ENCODE results near the gene TRAPPC13. TPM values are rescaled to one million over a fixed set of nuclear protein-coding genes. Genes with fewer than 3 reads are reported as not detected.

TRAPPC13 gene, protein sequence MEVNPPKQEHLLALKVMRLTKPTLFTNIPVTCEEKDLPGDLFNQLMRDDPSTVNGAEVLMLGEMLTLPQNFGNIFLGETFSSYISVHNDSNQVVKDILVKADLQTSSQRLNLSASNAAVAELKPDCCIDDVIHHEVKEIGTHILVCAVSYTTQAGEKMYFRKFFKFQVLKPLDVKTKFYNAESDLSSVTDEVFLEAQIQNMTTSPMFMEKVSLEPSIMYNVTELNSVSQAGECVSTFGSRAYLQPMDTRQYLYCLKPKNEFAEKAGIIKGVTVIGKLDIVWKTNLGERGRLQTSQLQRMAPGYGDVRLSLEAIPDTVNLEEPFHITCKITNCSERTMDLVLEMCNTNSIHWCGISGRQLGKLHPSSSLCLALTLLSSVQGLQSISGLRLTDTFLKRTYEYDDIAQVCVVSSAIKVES
- 16.4 and 17.3 TPM in 2 replicates for total RNA-seq

GRCh38 chr5:65624571-65625555, at the start of gene TRAPPC13, which contains the start of gene SHLD3:
Gene TRAPPC13, plus strand, starts transcription at chr5:65625027. Its CDS starts 34 bp downstream, at chr5:65625061.
Gene SHLD3, plus strand, starts transcription at chr5:65625027. Its CDS starts 4,561 bp downstream, at chr5:65629588.

DNA sequence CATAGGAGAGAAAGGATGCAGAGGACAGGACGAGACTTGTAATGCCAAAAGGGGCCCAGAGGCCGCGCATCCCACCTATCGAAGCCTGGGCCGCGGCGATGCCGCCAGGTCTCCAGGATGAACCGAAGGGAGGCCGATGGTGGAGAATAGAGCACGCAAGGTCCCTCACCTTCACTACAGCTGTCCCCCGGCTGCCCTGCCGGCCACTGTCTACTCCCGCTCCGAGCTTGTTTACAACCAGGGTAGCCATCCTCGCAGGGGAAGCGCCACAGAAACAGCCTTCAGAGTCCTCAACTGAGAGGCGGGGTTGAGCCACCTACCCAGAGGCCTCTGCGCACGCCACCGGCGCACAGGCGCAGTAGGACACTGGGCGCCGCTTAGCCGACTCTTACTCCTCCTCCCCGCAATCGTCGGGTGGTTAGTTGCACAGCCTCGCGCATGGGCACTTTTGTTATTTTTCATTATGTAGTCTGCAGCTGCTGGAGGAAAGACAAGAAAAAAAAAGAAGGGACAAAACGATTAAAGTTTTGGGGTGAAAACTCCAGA, 729 bp upstream of the TRAPPC13 start, which contains the start of gene TRIM23:
Gene TRIM23, minus strand, starts transcription at position 309 of the 546 bp plus-strand sequence. Its CDS starts 59 bp downstream, at position 250.

Small RNA genes lying within 50 kb of the gene (small RNA-seq; reads per million reads assigned to genes)
- gene RNU6-540P = not detected

Other genes with a start within 250 kb of the TRAPPC13 start
- gene ADAMTS6, start 143.1 kb upstream of the TRAPPC13 start, total RNA-seq = 43.7 and 68.6 TPM in 2 replicates
- 20.9 and 36.9 TPM in 2 replicates for gene CENPK, start 61.9 kb upstream of the TRAPPC13 start, total RNA-seq
- gene PPWD1, start 61.7 kb upstream of the TRAPPC13 start, total RNA-seq = 29.3 and 31.2 TPM in 2 replicates
- 20.6 and 22.7 TPM in 2 replicates for gene TRIM23, start 694 bp upstream of the TRAPPC13 start, total RNA-seq
- gene SHLD3, start within 50 bp of the TRAPPC13 start, total RNA-seq = 2.3 and 2.9 TPM in 2 replicates
- 10.4 and 11.0 TPM in 2 replicates for gene SGTB, start 97.1 kb downstream of the TRAPPC13 start, total RNA-seq
- gene NLN, start 97.2 kb downstream of the TRAPPC13 start, total RNA-seq = 34.9 and 49.9 TPM in 2 replicates